ENCODE data around the gene DNTTIP2. TPM values are rescaled to one million over a fixed set of nuclear protein-coding genes. Genes with fewer than 3 reads are reported as not detected.

Gene DNTTIP2
- total and polyA plus RNA-seq, 11 donors = 17.7 to 55.8 (median 39.1) TPM

- Histone ChIP-seq H3K9me3 (no peaks in the 10 kb centered on the region), H3K4me3 (no peak overlapping the region), H3K4me1 (peaks cover 0 to 19% (median 13%) of the 10 kb centered on the region in 12 donors), H3K36me3 (peaks cover 0 to 17% (median 5%) of the 10 kb centered on the region in 9 donors), H3K27me3 (no peaks in the 10 kb centered on the region), H3K27ac (no peak overlapping the region)
- intact Hi-C loops (cut with DNase I) = no loop called here
- no peak for ATAC-seq
- TF ChIP-seq POLR2A (IDR thresholded peaks at IDR 0.05) (no peak), CTCF (IDR thresholded peaks at IDR 0.05) (no peak)
- no peak for DNase-seq
- WGBS, 4 donors = 80 to 86% (median 83%) methylated on average over 4 of the region's 4 CpGs
Observed at GRCh38 chr1:93882269-93882668, 3.3 kb upstream of the DNTTIP2 start.

GRCh38 chr1:93880731-93881130, 1.7 kb upstream of the DNTTIP2 start:
- H3K9me3 ChIP-seq = no peaks in the 10 kb centered on the region
- 89 to 96% (median 94%) methylated on average over 2 of the region's 2 CpGs for WGBS, 4 donors
- H3K27me3 ChIP-seq = no peaks in the 10 kb centered on the region
- H3K27ac ChIP-seq = no peak overlapping the region
- intact Hi-C loops (cut with DNase I) = no loop called here
- no peak for DNase-seq
- H3K36me3 ChIP-seq = peaks cover 0 to 27% (median 19%) of the 10 kb centered on the region in 9 donors
- ATAC-seq = no peak
- TF ChIP-seq CTCF (IDR thresholded peaks at IDR 0.05) = no peak
- TF ChIP-seq POLR2A (IDR thresholded peaks at IDR 0.05) = no peak
- no peak overlapping the region for H3K4me3 ChIP-seq
- peaks cover 0 to 34% (median 22%) of the 10 kb centered on the region in 12 donors for H3K4me1 ChIP-seq

DNA sequence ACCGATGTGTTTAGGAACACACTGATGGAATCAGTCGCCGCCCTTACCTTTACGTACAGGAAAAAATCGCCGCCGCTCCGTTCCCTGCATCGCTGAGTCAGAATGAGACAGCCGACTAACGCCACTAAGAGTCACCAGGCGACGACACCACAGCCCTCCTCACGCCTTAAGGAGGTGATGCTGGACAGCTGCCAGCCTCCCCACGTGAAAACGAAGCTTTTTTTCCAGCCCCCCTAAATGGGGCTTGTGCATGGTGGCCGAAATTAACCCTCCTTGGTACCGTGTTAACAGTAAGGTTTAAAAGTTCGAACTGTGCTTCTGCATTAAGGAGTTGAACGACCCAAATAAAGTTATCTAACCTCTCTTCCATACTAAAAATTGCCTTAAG, 511 bp downstream of the DNTTIP2 start:
- intact Hi-C loops (cut with DNase I) = loop anchor here in 2 of 10 donors (2.0 to 10.0 kb wide), 2 partner anchors 30 to 574 kb away; partner anchors contain the start of gene GCLM (in 1 of the 2)
- ATAC-seq = peak in 3 of 4 donors; percentile 25 to 60 (median 47)
- peaks cover 0 to 38% (median 22%) of the 10 kb centered on the region in 12 donors for H3K4me1 ChIP-seq
- peak overlapping the region; percentile 11 to 98 (median 90) for H3K27ac ChIP-seq
- WGBS, 4 donors = 0 to 1% (median 1%) methylated on average over 19 to 20 of the region's 20 CpGs
- no peaks in the 10 kb centered on the region for H3K9me3 ChIP-seq
- no peaks in the 10 kb centered on the region for H3K27me3 ChIP-seq
- H3K36me3 ChIP-seq = peaks cover 0 to 45% (median 41%) of the 10 kb centered on the region in 9 donors
- peak in 4 of 5 donors; percentile 20 to 50 (median 38) for DNase-seq
- no peak for TF ChIP-seq POLR2A (IDR thresholded peaks at IDR 0.05)
- TF ChIP-seq CTCF (IDR thresholded peaks at IDR 0.05) = no peak
- H3K4me3 ChIP-seq = peak overlapping the region; percentile 54 to 99 (median 89)

GRCh38 chr1:93877529-93877928, 1.5 kb downstream of the DNTTIP2 start:
- peak overlapping the region in 4 of 12 donors; percentile 88 to 95 (median 91) for H3K4me3 ChIP-seq
- ATAC-seq (no peak), DNase-seq (no peak)
- TF ChIP-seq POLR2A (IDR thresholded peaks at IDR 0.05) = no peak
- TF ChIP-seq CTCF (IDR thresholded peaks at IDR 0.05) = no peak
- H3K27ac ChIP-seq = peak overlapping the region in 1 of 12 donors; percentile 98
- peaks cover 0 to 54% (median 51%) of the 10 kb centered on the region in 9 donors for H3K36me3 ChIP-seq
- no peaks in the 10 kb centered on the region for H3K9me3 ChIP-seq
- WGBS, 4 donors = 83 to 91% (median 85%) methylated on average over 4 of the region's 4 CpGs
- intact Hi-C loops (cut with DNase I) = loop anchor here in 1 of 10 donors (10.0 kb wide), 1 partner anchor 573 kb away; no protein-coding TSS in a partner anchor
- H3K27me3 ChIP-seq = no peaks in the 10 kb centered on the region
- H3K4me1 ChIP-seq = peaks cover 0 to 38% (median 22%) of the 10 kb centered on the region in 12 donors
